Pancreas (tissue), 10 donors: ENCODE results near the gene AP5M1. TPM values are rescaled to one million over a fixed set of nuclear protein-coding genes. Genes with fewer than 3 reads are reported as not detected.

Experiments
- ATAC-seq, 4 donors: fragments of 200-7000 bp; cut with Tn5 transposase; one replicate each; pipeline versions ENCODE4 v1.8.0 to v1.9.1; 2020; ENCODE audit warnings: mild to moderate bottlenecking in 4 of 4, moderate library complexity in 4 of 4
- DNase-seq, 6 donors: peaks; one replicate each; pipeline ENCODE4 v3.0.0-alpha.2; 2020
- FAIRE-seq: peaks from 2 replicates; lab custom pipeline; 2012; peaks lifted over from hg19 to GRCh38; lab: Jason Lieb, UNC
- H3K27ac ChIP-seq, 4 donors: fragments of 200-600 bp; sonication (generic); 1 replicate in 3 of 4; 2 replicates in 1 of 4; pipeline versions ENCODE4 v1.5.0 to v1.8.0; 2020
- H3K27me3 ChIP-seq, 4 donors: fragments of 200-600 bp; one replicate each; pipeline ENCODE4 v1.8.0; 2021
- H3K36me3 ChIP-seq, 3 donors: fragments of 200-600 bp; sonication (generic) in 1 of 3; one replicate each; pipeline versions ENCODE4 v1.5.0 to v1.8.0; 2020 to 2021
- H3K4me1 ChIP-seq, 3 donors: fragments of 200-600 bp; one replicate each; pipeline ENCODE4 v1.8.0; 2021
- H3K4me3 ChIP-seq, 4 donors: fragments of 200-600 bp; sonication (generic) in 2 of 4; one replicate each; pipeline versions ENCODE4 v1.5.0 to v1.8.0; 2020 to 2021
- H3K9me3 ChIP-seq, 4 donors: fragments of 200-600 bp; one replicate each; pipeline ENCODE4 v1.8.0; 2021
- CTCF ChIP-seq, 4 donors: fragments of 200-600 bp; sonication (generic) in 3 of 4; IDR thresholded peaks; one replicate each; pipeline versions ENCODE4 v1.5.0 to v1.8.0; 2021; ENCODE audit warnings: antibody characterized with exemption in 4 of 4
- WGBS, 2 donors: extraction: QIAGEN DNeasy Blood & Tissue Kit; methylation state at CpG; one replicate each; pipeline ENCODE4 v1.1.7; 2013; 5-methylcytosine and 5-hydroxymethylcytosine counted together
- intact Hi-C, 3 donors: fragments of 100-400 bp; cut with DNase I; formaldehyde crosslinking; loops; one replicate each; pipeline versions ENCODE4 v1.11.1 to v1.14.2; 2022
- polyA plus RNA-seq, 2 donors: library from polyadenylated mRNA; stranded (reverse); fragments of 200-250 nt; gene quantifications; one replicate each; pipeline ENCODE4 v1.2.3, GENCODE V29; 2013
- total RNA-seq, 6 donors: library from RNA; stranded (reverse); fragmentation: NEBNext Ultra II Directional in 4 of 6; extraction: Animal tissue kit (Norgen Biotek cat#: 25700) in 4 of 6; gene quantifications; one replicate each; pipeline versions ENCODE4 v1.2.1 to v1.2.4, GENCODE V29; 2021 to 2023
- donor health status: healthy with polysubstance abuse.
- donor health status: DM: no; HTN: no; CAD: no; lungs with moderate emphysema.
- donor health status: DM: no; HTN: no; CAD: no.
- donor health status: control.
- donor health status: control.
- donor health status: Bipolar disorder and iron deficiency.
- donor health status: DM: yes; HTN: yes; CAD: no.
- donor health status: DM: no; HTN: no; CAD: no.
- donor health status: DM: no; HTN: no; CAD: no.
- donor health status: DM: yes; HTN: yes; CAD: no.

The AP5M1 gene
- total and polyA plus RNA-seq, 8 donors, result 2.3 to 21.0 (median 10.6) TPM

GRCh38 chr14:57259672-57260071, 9.1 kb upstream of the AP5M1 start:
- ATAC-seq, result no peak
- H3K27ac ChIP-seq, result no peak overlapping the region
- TF ChIP-seq CTCF (IDR thresholded peaks at IDR 0.05), result no peak
- no peak for DNase-seq
- WGBS, 2 donors, result 97 to 100% methylated on average over 1 of the region's 1 CpG
- no peak for FAIRE-seq
- no peaks in the 10 kb centered on the region for H3K9me3 ChIP-seq
- H3K4me3 ChIP-seq, result no peak overlapping the region
- intact Hi-C loops, result no loop called here
- no peaks in the 10 kb centered on the region for H3K36me3 ChIP-seq
- H3K4me1 ChIP-seq, result peaks cover 0 to 4% (median 0%) of the 10 kb centered on the region in 3 donors
- no peaks in the 10 kb centered on the region for H3K27me3 ChIP-seq

- Histone ChIP-seq H3K27me3 (no peaks in the 10 kb centered on the region), H3K27ac (no peak overlapping the region), H3K36me3 (no peaks in the 10 kb centered on the region), H3K4me1 (peaks cover 0 to 17% (median 2%) of the 10 kb centered on the region in 3 donors), H3K4me3 (no peak overlapping the region), H3K9me3 (no peaks in the 10 kb centered on the region)
- no peak for FAIRE-seq
- intact Hi-C loops, result no loop called here
- no peak for DNase-seq
- ATAC-seq, result peak in 2 of 4 donors; percentile 11 to 55
- TF ChIP-seq CTCF (IDR thresholded peaks at IDR 0.05), result no peak
Measured at GRCh38 chr14:57261604-57262003, 7.2 kb upstream of the AP5M1 start.

GRCh38 chr14:57262117-57262516, 6.7 kb upstream of the AP5M1 start:
- no peak for TF ChIP-seq CTCF (IDR thresholded peaks at IDR 0.05)
- Histone ChIP-seq H3K27ac (no peak overlapping the region), H3K4me3 (no peak overlapping the region), H3K36me3 (no peaks in the 10 kb centered on the region), H3K4me1 (peaks cover 4 to 17% (median 7%) of the 10 kb centered on the region in 3 donors), H3K9me3 (no peaks in the 10 kb centered on the region), H3K27me3 (no peaks in the 10 kb centered on the region)
- ATAC-seq (no peak), FAIRE-seq (no peak), DNase-seq (no peak)
- intact Hi-C loops, result no loop called here

- peaks cover 9 to 29% (median 21%) of the 10 kb centered on the region in 3 donors for H3K4me1 ChIP-seq
- no peaks in the 10 kb centered on the region for H3K36me3 ChIP-seq
- H3K27me3 ChIP-seq, result no peaks in the 10 kb centered on the region
- DNase-seq (no peak), ATAC-seq (no peak), FAIRE-seq (no peak)
- intact Hi-C loops, result no loop called here
- H3K27ac ChIP-seq, result no peak overlapping the region
- no peak for TF ChIP-seq CTCF (IDR thresholded peaks at IDR 0.05)
- H3K9me3 ChIP-seq, result no peaks in the 10 kb centered on the region
- 54 to 62% methylated on average over 2 of the region's 2 CpGs for WGBS, 2 donors
- no peak overlapping the region for H3K4me3 ChIP-seq
Measured at GRCh38 chr14:57266065-57266464, 2.7 kb upstream of the AP5M1 start.

- no peak for ATAC-seq
- no peak for DNase-seq
- Histone ChIP-seq H3K27me3 (no peaks in the 10 kb centered on the region), H3K4me3 (no peak overlapping the region), H3K4me1 (peaks cover 5 to 16% (median 12%) of the 10 kb centered on the region in 3 donors), H3K27ac (no peak overlapping the region), H3K9me3 (no peaks in the 10 kb centered on the region), H3K36me3 (no peaks in the 10 kb centered on the region)
- WGBS, 2 donors, result 52 to 58% methylated on average over 1 of the region's 1 CpG
- intact Hi-C loops, result no loop called here
- TF ChIP-seq CTCF (IDR thresholded peaks at IDR 0.05), result no peak
- FAIRE-seq, result no peak
Measured at GRCh38 chr14:57273236-57273635, 4.5 kb downstream of the AP5M1 start.
